ENCODE data around the gene SMAP1.

- TF ChIP-seq, protein P1, sequence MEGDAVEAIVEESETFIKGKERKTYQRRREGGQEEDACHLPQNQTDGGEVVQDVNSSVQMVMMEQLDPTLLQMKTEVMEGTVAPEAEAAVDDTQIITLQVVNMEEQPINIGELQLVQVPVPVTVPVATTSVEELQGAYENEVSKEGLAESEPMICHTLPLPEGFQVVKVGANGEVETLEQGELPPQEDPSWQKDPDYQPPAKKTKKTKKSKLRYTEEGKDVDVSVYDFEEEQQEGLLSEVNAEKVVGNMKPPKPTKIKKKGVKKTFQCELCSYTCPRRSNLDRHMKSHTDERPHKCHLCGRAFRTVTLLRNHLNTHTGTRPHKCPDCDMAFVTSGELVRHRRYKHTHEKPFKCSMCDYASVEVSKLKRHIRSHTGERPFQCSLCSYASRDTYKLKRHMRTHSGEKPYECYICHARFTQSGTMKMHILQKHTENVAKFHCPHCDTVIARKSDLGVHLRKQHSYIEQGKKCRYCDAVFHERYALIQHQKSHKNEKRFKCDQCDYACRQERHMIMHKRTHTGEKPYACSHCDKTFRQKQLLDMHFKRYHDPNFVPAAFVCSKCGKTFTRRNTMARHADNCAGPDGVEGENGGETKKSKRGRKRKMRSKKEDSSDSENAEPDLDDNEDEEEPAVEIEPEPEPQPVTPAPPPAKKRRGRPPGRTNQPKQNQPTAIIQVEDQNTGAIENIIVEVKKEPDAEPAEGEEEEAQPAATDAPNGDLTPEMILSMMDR (IDR thresholded peaks at IDR 0.05; ENCODE audit: borderline replicate concordance, extremely low read depth, low read length, poor library complexity, severe bottlenecking) = no peak
- TF ChIP-seq EZH2 (IDR thresholded peaks at IDR 0.05; ENCODE audit: borderline replicate concordance, low read depth, low read length, severe bottlenecking) = no peak
Observed at GRCh38 chr6:70668499-70668812, 773 bp downstream of the SMAP1 start.

All from DND-41 (cell line).